ENCODE measurements around the gene SNAPC1.

The SNAPC1 gene

GRCh38 chr14:61813096-61813606 lies 50.9 kb downstream of the SNAPC1 start:
- DNase-seq, result no peak

GRCh38 chr14:61822458-61822857 lies 60.2 kb downstream of the SNAPC1 start:
- DNase-seq, result no peak

GRCh38 chr14:61832783-61833182 lies 70.6 kb downstream of the SNAPC1 start:
- no peak for DNase-seq

- no peak for DNase-seq
These were observed 74.0 kb downstream of the SNAPC1 start for GRCh38 chr14:61836184-61836583.

- DNase-seq, result no peak
These were observed 74.6 kb downstream of the SNAPC1 start for GRCh38 chr14:61836807-61837206.

- peak; percentile 83 for DNase-seq
These were observed 75.4 kb downstream of the SNAPC1 start for GRCh38 chr14:61837336-61838229.

GRCh38 chr14:61838661-61839245 lies 76.5 kb downstream of the SNAPC1 start:
- DNase-seq, result no peak

GRCh38 chr14:61839507-61839906 lies 77.3 kb downstream of the SNAPC1 start:
- no peak for DNase-seq

GRCh38 chr14:61841145-61841544 lies 78.9 kb downstream of the SNAPC1 start:
- DNase-seq, result no peak
